Neural crest cell (in vitro differentiated cells): ENCODE measurements around the gene ERCC5. TPM values are rescaled to one million over a fixed set of nuclear protein-coding genes. Genes with fewer than 3 reads are reported as not detected.

Experiments
- DNase-seq: peaks from one replicate; pipeline ENCODE4 v3.0.0; 2021; ENCODE audit warnings: low read depth, mixed read lengths, low spot score
- H3K27ac Mint-ChIP-seq: one replicate; pipeline ENCODE4 v1.8.0; 2021; ENCODE audit warnings: mild to moderate bottlenecking, mixed read lengths; ENCODE audit not compliant: unreplicated experiment
- H3K27me3 Mint-ChIP-seq: 2 replicates; pipeline ENCODE4 v1.8.0; 2021; ENCODE audit warnings: low read depth, mild to moderate bottlenecking, mixed read lengths
- H3K36me3 Mint-ChIP-seq: 2 replicates; pipeline ENCODE4 v1.8.0; 2021; ENCODE audit warnings: low read depth, mild to moderate bottlenecking, mixed read lengths
- H3K4me1 Mint-ChIP-seq: 2 replicates; pipeline ENCODE4 v1.8.0; 2021; ENCODE audit warnings: mixed read lengths
- H3K4me3 Mint-ChIP-seq: one replicate; pipeline ENCODE4 v1.8.0; 2021; ENCODE audit warnings: mild to moderate bottlenecking, mixed read lengths
- H3K9me3 Mint-ChIP-seq: 2 replicates; pipeline ENCODE4 v1.8.0; 2021; ENCODE audit warnings: mixed read lengths
- CTCF ChIP-seq: fragments of 200-600 bp; sonication (generic); conservative IDR thresholded peaks from 2 replicates; pipeline ENCODE4 v1.5.0; 2021; ENCODE audit warnings: antibody characterized with exemption, mild to moderate bottlenecking
- total RNA-seq: library from RNA; stranded (reverse); gene quantifications from 2 replicates; pipeline ENCODE4 v1.2.1, GENCODE V29; 2021

ERCC5 gene
- total RNA-seq, 1 donor from 2014 or later = 39.2 TPM

- H3K9me3 Mint-ChIP-seq = no peaks in the 10 kb centered on the region
- H3K27me3 Mint-ChIP-seq = no peaks in the 10 kb centered on the region
- peaks cover 19% of the 10 kb centered on the region for H3K4me1 Mint-ChIP-seq
These were observed 61.4 kb downstream of the ERCC5 start for GRCh38 chr13:102907016-102907756.

GRCh38 chr13:102907886-102908515, 62.2 kb downstream of the ERCC5 start:
- no peak overlapping the region for H3K27ac Mint-ChIP-seq
- peaks cover 12% of the 10 kb centered on the region for H3K4me1 Mint-ChIP-seq
- no peak for DNase-seq
- no peak for TF ChIP-seq CTCF
- no peaks in the 10 kb centered on the region for H3K9me3 Mint-ChIP-seq
- no peaks in the 10 kb centered on the region for H3K27me3 Mint-ChIP-seq
- H3K36me3 Mint-ChIP-seq = no peaks in the 10 kb centered on the region
- H3K4me3 Mint-ChIP-seq = no peak overlapping the region

More at GRCh38 chr13:102907016-102907756, 61.4 kb downstream of the ERCC5 start:
- no peak for DNase-seq
- no peak overlapping the region for H3K4me3 Mint-ChIP-seq
- TF ChIP-seq CTCF = no peak
- H3K27ac Mint-ChIP-seq = no peak overlapping the region
- H3K36me3 Mint-ChIP-seq = no peaks in the 10 kb centered on the region

GRCh38 chr13:102909971-102910370, 64.1 kb downstream of the ERCC5 start:
- H3K4me3 Mint-ChIP-seq = no peak overlapping the region
- no peaks in the 10 kb centered on the region for H3K36me3 Mint-ChIP-seq

GRCh38 chr13:102911336-102911735, 65.5 kb downstream of the ERCC5 start:
- no peaks in the 10 kb centered on the region for H3K27me3 Mint-ChIP-seq
- no peak for TF ChIP-seq CTCF
- no peaks in the 10 kb centered on the region for H3K36me3 Mint-ChIP-seq
- H3K4me1 Mint-ChIP-seq = peaks cover 8% of the 10 kb centered on the region
- H3K9me3 Mint-ChIP-seq = no peaks in the 10 kb centered on the region
- no peak overlapping the region for H3K27ac Mint-ChIP-seq
- H3K4me3 Mint-ChIP-seq = no peak overlapping the region
- no peak for DNase-seq

More at GRCh38 chr13:102909971-102910370, 64.1 kb downstream of the ERCC5 start:
- Mint-ChIP-seq H3K27me3 (no peaks in the 10 kb centered on the region), H3K4me1 (peaks cover 8% of the 10 kb centered on the region), H3K9me3 (no peaks in the 10 kb centered on the region), H3K27ac (no peak overlapping the region)
- no peak for TF ChIP-seq CTCF
- no peak for DNase-seq

GRCh38 chr13:102912599-102912998, 66.8 kb downstream of the ERCC5 start:
- Mint-ChIP-seq H3K27ac (no peak overlapping the region), H3K4me1 (peaks cover 8% of the 10 kb centered on the region), H3K4me3 (no peak overlapping the region), H3K9me3 (no peaks in the 10 kb centered on the region), H3K27me3 (no peaks in the 10 kb centered on the region), H3K36me3 (no peaks in the 10 kb centered on the region)
- DNase-seq = no peak
- TF ChIP-seq CTCF = no peak
